Islet of Langerhans (tissue), 1 donor: ENCODE results near the gene BICRA.

Experiments used
- FAIRE-seq: peaks from one replicate; lab custom pipeline; 2011; peaks lifted over from hg19 to GRCh38; lab: Jason Lieb, UNC

BICRA gene

DNA sequence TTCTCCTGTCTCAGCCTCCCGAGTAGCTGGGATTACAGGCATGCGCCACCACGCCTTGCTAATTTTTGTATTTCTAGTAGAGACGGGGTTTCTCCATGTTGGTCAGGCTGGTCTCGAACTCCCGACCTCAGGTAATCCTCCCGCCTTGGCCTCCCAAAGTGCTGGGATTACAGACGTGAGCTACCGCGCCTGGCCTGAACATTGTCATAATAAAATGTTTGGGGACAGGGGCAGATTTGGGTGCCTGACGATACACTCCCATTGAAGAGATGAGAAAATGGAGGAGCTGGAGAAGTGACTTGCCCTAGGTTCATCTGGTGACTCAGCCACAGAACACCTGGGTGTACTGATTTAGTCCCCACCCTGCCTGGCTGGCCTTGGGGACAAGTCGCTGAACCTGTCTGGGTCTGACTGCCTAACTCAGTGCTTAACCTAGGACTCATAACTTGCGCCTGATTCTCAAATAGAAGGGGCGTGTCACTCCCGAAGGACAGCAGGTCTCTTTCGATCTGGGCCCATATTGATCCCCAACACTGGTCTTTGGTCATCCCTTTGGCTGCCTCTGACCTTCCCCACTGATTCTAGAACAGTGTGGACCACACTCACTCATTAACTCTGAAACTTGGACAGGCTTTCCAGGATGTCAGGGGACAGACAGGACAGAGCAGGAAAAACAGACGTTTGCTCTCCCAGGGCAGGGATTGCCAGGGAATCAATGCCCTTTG, 7.6 kb upstream of the BICRA start:
- no peak for FAIRE-seq

DNA sequence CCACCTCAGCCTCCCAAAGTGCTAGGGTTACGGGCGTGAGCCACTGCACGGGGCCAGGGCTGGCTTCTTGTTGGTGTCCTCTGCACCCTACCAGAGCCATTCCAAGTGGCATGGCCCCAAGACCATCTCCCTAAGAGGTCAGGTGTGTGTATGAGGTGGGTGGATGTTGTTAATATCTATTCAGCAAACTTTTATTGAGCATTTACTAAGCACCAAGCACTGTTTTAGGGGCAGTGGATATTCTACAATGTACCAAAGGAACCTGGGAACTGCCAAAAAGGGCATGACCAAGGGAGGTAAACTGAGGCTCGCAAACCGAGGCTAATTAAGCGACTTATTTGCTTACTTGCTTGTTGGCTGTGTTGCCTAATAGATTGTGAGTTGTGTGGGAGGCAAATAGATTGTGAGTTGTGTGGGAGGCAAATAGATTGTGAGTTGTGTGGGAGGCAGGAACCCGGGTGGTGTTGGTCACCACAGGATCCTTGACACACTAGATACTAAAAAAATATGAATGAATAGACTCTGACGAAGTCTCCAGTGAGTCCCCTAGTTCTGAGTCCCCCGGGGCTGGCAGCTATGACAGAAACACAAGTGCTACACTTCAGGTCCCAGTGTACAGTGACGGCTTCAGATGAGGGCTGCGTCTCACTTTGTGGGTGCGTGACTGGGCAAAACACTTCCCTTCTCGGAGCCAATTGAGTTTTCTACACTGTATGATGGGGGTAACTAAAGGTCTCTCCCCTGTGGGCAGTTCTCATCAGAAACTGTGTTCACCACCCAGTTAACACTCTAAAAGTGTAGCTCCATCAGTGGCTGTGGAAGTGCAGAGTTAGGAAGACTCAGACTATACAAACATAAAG, 5.0 kb upstream of the BICRA start:
- FAIRE-seq: no peak

DNA sequence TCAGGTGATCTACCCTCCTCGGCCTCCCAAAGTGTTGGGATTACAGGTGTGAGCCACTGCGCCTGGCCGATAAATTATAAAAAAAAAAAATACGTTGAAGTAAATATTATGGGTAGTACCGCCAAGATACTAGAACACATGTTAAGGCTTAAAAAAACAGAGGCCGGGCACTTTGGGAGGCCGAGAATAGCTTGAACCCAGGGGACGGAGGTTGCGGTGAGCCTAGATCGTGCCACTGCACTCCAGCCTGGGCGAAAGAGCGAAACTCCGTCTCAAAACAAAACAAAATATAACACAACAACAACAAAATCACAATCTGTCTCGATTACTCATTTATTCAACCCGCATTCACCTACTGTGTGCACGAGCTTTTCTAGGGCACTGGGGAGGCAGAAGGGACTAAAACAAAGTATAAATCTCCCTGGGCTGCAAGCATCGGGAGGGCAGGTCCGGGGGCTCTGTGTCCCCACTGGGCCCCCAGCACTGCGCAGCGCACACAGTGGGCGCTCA, 1.3 kb upstream of the BICRA start:
- no peak for FAIRE-seq

DNA sequence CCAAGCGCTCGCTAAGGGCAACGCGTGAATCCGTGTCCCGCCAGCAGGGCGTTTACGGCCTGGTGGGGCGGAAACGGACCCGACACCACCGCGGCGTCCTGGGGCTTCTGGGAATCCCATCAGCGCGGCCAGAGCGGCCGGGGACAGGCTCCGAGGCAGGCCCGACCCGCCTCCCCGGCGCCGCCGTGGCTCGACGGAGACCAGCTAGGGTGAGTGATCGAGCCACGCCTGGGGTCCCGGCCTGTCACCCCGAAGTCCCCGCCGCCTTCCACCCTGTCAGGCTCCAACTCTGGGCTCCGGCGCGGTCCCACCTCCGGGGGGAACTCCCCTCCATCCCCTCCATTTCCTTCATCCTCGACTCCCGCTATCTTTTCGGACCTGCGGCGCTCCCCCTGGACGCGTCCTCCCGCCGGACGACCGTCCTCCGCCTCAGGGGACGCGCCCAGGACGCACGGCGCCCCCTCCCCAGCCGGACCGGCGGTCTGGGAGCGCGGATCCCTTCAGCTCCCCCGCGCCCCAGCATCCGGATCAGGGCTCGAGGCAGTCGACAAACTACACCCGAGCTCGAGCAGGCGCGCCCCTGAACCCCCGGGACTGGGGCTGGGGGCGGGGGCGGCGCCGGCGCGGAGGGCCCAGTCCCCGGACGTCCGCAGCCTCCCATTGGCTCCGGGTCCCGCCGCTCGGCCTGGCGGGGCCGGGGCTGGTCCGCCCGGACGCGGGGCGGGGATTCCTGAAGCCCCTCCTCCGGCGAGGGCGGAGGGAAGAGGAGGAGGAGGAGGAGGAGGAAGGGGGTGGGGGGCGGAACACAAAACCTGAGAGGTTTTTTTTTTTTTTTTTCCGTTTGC, 638 bp upstream of the BICRA start:
- FAIRE-seq: no peak

DNA sequence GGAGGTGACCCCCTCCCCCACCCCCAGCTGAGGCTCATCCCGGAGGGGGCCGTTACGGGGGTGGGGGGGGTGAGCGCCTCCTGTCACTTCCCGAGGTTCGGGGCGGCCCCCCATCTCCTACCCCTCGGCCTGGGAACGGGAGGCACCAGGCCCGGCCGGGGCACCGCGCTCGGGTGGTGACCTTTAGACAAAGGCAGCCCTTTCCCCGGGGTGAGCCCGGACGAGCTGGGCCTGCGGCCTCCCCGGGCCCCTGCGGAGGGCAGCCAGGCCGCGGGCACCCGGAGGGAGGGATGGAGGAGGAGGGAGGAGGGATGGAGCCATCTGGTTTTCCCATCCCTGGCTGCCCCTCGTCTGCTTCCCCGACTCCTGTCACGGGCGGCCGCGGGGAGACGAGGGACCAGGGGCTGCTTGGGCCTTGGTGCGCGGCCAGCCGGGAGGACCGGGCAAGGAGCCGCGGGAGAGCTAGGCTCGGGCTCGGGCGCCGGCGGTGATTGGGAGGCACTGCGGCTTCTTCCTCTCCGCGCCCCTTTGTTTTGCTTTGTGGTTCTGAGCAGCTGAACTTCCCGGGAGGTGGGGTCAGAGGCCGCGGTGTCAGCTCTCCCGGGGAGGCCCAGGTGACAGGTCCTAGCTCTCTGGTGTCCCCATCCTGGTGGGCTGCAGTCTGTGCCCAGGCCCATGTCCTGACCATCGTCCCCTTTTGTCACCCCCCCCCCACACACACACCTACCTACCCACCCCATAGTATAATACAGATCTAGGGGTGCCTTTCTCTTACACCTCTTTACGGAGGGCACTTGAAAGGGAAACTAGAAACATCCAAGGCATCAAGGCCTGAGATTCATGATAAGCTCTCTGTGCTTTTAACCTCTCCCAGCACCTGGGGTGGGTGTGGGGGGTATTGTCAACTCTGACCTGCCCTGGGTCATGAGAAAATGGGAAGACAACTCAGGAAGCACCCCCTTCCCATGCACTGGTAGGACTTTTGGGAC, 1.3 kb downstream of the BICRA start:
- no peak for FAIRE-seq

DNA sequence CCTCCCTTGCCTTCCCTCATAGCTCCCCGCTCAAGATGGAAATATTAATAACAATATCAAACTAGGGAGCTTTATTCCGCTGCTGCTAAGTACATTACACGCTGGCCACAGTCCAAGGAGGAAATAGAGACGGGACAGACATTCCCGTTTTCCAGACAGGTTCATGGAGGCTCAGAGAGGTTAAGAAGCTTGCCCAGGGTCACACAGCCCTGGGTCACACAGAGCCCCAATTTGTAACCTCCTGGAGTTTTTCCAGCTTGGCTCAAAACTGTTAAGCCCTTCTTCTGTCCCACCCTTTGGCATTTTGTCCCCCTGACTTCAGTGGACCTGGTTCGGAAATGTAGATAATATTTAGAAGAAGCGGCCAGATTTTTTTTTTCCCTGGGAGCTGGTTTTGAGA, 2.0 kb downstream of the BICRA start:
- FAIRE-seq: no peak

DNA sequence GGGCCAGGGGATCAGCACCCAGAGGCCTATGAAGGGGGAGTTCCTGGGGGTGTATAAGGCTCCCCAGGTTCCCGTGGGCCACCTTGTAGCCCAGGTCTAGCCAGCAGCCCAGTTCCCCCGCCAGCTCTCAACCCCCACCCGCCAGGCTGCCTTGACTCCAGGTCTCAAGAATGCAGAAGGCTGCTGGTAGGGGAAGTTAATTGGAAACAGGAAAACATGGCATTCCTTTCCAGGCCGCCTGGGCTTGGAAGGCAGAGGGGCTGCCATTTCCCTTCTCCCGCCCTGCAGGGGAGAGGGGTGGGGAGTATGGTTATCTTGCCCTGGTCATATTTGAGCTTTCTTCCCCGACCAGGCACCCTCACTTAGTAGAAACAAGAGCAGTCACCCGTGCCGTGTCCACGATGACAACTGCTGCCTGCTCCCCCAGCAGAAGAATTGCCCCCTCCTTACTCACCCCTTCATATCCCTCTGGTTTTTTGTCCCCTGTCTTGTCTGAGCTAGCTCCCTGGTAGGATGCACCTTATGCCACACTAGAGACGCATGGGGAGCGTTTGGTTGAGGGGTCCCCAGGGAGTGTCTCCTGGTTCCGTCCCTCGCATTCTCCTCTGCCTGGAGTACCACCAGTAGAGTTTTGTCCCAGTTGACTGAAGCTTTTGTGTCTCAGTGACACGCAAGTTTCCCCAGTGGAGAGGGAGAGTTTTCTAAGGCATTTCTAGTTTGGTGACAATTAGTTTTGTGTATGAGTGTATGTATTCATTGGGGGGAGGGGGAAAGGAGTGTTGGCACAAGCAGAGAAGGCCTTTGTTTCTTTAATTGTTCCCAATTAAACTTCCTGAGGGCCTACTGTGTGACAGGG, 4.5 kb downstream of the BICRA start:
- FAIRE-seq: no peak

DNA sequence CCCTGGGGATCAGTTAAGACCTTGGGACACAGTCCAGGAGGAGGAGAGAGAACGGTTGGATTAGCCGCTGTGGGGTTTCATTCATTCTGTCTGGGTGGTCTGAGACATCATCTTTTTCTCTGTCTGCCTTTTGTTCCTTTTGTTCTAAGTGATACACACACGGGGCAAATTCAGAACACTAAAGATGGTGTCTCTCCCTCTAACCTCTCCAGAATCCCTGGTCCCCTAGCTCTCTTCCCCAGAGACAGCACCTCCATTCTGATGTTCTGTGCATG, 5.0 kb downstream of the BICRA start:
- no peak for FAIRE-seq

DNA sequence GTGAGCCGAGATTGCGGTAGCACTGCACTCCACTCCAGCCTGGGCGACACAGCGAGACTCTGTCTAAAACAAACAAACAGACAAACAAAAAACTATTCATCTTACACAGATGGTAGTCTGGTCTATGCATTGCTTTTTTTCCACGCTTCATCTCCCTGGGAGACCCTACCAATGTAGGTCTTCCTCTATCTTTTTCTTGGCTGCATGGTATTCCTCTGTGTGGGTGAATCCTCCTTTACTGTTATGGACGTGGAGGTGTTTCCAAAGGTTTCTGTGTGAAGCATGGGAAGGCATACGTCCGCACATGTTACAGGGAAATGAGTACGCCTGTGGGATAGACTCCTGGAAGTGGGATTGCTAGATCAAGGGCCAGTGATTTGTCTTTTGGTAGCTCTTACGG, 5.6 kb downstream of the BICRA start:
- no peak for FAIRE-seq

DNA sequence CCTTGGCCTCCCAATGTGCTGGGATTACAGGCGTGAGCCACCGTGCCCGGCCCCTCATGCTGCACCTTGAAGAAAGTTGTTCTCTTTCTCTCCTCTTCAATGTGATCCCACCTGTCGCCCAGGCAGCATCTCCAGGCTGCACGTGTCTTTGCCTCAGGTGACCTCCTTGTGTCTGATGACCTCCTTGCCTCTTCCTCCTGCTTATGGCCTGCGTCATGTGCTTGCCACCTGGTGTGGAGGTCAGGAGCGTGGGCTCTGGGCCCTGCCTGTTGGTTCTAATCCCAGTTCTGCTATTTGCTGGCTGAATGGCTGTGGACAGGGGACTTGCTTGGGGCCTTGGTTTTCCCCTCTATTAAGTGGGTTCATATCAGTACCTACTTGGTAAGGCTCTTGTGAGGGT, 6.3 kb downstream of the BICRA start:
- no peak for FAIRE-seq

DNA sequence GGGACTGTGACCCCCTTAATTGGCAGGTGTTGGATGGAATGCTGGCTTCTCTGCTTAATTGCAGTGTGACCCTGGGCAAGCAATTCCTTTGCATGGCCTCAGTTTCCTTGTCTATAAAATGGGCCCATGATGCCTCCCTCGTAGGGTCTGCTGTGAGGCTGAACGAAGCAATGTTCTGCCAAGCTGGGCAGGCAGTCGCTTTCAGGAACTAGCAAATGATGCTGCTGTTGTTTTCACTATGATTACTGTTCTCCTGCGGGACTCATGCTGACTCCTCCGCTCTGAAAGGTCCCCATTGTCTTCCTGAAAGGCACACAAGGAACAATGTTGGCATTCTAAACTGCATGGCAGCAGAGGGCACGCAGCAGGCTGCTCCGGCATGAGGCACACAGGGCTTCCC, 6.8 kb downstream of the BICRA start:
- FAIRE-seq: no peak

DNA sequence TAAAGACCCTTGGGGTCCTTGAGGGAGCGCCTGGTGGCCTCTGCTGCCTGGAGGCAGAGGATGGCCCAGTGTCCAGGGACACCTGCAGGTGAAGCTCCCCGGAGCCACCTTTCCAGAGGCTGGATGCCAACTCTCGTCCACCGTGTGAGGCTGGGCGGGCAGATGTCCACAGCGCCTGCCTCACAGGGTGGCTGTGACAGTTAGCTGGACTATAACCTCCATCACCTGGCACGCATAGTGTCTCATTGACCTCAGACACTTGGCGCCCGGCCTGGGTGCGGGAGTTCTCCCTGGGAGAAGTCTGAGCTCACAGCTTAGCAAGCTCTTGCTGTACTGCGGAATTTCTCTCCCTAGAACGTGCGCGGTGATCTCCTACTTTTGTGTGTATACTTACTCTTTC, 9.8 kb downstream of the BICRA start:
- no peak for FAIRE-seq

DNA sequence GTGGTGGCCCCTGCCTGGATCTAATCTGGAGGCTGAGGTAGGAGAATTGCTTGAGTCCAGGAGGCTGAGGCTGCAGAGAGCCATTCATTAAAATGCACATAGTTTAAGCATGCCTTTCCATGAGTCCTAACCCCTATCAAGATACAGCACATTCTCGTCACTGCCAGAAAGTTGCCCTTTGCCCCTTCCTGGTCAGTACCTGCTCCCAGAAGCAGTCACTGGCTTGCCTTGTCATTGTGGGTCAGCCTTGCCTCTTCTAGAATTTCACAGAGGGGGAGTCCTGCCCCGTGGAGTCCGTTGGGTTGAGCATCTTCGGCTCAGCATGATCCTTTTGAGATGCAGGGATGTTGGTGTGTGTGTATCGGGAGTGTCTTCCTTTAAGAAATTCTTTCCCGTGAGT, 10.8 kb downstream of the BICRA start:
- FAIRE-seq: no peak

DNA sequence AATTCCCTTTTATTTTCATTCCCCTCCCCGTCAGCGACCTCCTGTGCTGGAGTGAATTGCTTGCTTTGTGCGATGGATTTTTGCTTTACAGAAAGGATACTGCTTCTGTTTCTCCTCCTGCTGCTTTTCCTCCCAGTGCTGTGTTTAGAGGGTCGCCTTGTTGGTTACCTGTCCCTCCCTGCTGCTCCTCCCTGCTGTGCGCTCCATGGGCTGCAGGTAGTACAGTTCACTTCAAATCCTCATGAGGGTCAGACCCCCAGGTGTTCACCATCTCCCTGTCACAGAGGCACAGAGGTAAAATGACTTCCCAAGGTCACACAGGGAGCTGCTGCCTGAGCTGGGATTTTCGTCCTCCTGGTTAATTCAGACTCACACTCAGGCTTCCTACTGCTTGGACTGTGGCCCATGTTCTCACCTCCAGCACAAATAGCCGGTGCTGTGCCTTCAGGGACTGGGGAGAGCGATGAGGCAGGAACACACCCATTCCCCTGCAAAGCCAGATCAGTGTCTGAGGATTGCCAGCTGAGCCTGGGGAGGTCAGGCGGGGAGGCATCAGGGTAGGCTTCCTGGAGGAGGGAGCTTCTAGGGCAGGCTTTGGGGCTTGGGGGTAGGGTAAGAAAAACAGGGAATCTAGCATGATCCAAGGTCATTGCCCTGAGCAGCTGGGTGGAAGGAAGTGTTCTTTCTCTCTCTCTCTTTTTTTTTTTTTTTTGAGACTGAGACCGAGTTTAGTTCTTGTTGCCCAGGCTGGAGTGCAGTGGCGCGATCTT, 14.4 kb downstream of the BICRA start:
- no peak for FAIRE-seq

DNA sequence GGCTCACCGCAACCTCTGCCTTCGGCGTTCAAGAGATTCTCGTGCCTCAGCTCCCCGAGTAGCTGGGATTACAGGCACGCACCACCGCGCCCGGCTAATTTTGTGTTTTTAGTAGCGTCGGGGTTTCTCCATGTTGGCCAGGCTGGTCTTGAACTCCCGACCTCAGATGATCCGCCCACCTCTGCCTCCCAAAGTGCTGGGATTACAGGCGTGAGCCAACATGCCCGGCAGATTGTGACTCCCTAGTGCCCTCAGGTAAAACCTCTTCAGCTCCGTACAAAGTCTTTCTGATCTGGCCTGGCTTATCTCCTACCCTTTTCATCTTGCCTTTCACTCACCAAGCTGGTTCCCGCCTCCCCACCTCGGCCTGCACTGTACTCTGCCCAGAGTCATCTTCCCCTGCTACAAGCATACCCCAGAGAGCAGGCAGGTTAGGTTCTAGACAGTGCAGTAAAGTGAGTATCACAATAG, 15.0 kb downstream of the BICRA start:
- FAIRE-seq: no peak

DNA sequence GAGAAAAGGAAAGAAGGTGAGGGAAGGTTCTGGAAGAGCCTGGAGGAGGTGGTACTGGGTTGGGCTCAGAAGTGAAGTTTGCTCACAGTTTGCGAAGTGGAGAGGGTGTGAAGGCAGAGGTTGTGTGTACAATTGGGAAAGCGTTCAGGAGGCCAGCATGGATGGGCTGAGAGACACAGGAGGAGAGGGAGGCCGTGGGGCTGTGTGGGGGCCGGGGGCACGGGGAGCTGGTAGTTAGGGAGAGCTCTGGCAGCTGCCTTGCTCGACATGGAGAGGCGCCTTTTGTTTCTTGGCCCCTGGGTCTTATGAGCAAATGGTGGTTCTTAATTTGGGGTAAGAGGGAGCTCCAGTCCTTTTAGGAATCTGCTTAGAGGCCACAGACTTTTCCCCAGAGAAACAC, 16.7 kb downstream of the BICRA start:
- FAIRE-seq: no peak

DNA sequence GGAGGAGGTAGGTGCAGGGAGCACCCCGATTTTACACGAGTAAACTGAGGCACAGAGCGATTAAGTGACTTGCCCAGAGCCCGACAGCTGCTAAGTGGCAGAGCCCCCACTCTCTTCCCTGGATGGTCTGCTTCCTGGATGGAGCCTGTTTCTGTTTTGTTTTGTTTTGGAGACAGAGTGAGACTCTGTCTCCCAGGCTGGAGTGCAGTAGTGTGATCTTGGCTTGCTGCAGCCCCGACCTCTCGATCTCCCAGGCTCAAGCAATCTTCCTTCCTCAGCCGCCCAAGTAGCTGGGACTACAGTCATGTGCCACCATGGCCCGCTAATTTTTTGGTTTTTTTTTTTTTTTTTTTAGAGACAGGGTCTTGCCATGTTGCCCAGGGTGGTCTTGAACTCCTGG, 17.3 kb downstream of the BICRA start:
- no peak for FAIRE-seq

DNA sequence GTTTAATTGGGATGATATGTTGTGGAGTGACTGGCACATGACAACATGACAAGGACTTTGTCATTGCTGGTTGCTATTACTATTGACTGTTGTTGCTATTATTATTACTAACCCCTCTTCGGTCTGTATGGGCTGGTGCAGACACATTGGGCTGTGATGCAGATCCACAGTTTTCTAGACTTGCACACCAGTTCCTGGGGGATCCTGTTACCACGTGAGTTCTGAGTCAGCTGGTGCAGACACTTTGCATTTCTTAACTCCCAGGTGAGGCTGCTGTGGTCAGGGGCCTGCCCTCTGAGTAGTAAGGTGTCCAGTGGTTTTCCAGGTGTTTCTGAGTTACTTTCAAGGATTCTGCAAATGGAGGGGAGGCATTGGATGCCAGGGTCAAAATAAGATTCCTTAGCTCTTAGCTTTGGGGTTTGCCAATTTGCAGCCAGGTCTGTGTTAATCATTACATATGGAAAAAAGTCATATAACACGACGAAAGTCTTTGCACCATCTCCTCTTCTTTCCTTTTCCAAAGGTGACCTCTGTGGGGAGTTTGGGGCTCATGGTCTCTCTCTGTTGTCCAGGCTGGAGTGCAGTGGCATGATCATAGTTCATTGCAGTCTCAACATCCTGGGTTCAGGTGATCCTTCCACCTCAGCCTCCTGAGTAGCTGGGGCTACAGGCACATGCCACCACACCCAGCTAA, 19.3 kb downstream of the BICRA start:
- no peak for FAIRE-seq

DNA sequence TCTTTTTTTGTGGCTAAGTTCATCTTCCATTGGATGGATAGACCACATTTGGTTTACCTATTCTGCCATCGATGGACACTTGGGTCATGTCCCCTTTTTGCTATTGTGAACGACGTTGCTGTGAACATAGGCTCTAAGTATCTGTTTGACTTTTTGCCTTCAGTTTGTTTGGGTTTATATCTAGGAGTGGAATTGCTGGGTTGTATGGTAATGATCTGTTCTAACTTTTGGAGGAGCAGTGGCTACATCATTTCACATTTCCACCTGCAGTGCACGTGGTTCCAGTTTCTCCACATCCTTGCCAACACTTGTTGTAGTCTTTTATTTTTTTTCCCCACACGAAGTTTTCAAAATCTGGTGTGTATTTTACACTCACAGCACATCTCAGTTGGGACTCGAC, 21.7 kb downstream of the BICRA start:
- no peak for FAIRE-seq
